NOMO-1 (cell line): ENCODE results near the gene DOCK4.

ENCODE experiments used
- DNase-seq, 2 experiments: peaks; one replicate each; lab custom pipeline; 2025; ENCODE audit not compliant: unreplicated experiment in 2 of 2; lab: John Stamatoyannopoulos, UW

DOCK4 gene

GRCh38 chr7:112021379-112022044, 184.7 kb downstream of the DOCK4 start:
- no peak for DNase-seq

- DNase-seq: no peak
Observed at GRCh38 chr7:112020800-112021199, 185.4 kb downstream of the DOCK4 start.

GRCh38 chr7:112019932-112020331, 186.3 kb downstream of the DOCK4 start:
- no peak for DNase-seq

DNA sequence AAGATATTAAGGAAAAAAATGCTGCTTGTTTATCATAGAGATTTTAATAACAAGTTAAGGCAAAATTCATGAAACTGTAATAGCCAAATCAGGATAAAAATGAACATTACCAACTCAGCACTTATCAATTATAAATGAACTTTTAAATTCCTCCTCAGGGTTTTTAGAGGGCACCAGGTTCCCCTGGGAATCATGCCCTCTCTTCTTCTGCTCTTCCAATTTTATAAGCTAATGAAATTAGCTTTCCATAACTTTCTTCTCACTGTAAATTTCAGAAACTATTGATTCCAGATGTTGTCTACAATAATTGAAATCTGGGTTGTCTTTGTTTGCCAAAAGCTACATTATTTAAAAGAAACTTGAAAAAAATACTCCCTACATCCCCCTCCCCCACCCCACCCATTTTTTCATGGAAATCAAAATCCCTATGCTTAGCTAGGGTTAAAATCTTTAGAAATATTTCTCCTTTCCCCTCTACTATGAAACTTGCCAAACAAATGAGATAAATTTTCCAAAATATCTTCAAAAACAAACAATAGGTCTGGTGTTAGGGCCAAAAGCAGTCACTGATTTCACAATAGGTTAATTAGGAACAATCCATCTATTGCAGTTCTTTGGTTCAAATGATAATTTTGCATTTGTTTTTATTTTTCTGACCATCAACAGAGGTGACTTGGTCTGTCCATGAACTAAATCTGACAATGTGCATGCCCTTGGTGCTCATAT, 187.7 kb downstream of the DOCK4 start:
- DNase-seq: no peak

GRCh38 chr7:112015146-112015545, 191.1 kb downstream of the DOCK4 start:
- DNase-seq: no peak

DNA sequence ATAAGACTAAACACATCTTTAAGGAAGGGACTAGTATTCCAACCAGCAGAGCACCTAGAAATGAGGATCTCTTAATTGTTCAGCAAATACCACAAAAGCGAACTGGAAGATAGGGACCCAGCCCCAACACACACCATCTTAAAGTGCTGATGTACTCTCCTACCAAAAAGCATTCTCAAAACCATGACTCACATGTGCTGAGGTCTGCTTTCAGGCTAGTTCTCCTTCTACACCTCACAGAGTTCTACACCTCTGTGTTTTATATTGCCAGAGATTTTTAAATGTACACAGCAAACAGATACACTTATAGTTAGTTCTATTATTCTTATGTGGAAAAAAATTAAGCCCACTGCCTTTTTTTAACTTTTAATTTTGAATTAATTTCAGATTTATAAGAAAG, 191.9 kb downstream of the DOCK4 start:
- DNase-seq: no peak

GRCh38 chr7:112013274-112013673, 192.9 kb downstream of the DOCK4 start:
- DNase-seq: no peak

GRCh38 chr7:112012242-112012641, 194.0 kb downstream of the DOCK4 start:
- no peak for DNase-seq

- no peak for DNase-seq
Observed at GRCh38 chr7:112010994-112011393, 195.2 kb downstream of the DOCK4 start.

DNA sequence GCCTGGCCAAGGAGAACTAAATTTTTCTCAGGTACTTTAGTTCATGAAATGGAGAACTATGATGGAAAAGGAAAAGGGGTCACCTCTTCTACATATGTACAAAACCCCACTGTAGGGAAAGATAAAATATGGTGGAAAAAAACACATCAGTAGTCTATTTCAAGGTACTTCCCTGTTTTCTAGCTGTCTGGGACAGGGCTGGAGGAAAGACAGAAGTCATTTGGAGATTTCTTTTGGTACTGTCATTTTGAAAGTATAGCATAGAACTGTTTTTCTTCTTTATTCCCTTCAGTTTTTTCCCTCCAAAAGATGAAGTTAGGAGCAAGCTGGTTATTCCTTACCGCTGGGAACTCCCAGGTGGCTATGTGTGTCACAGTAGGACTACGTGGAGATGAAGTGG, 196.1 kb downstream of the DOCK4 start:
- no peak for DNase-seq

- no peak for DNase-seq
Observed at GRCh38 chr7:112009081-112009480, 197.1 kb downstream of the DOCK4 start.

GRCh38 chr7:112007185-112007584, 199.0 kb downstream of the DOCK4 start:
- no peak for DNase-seq

DNA sequence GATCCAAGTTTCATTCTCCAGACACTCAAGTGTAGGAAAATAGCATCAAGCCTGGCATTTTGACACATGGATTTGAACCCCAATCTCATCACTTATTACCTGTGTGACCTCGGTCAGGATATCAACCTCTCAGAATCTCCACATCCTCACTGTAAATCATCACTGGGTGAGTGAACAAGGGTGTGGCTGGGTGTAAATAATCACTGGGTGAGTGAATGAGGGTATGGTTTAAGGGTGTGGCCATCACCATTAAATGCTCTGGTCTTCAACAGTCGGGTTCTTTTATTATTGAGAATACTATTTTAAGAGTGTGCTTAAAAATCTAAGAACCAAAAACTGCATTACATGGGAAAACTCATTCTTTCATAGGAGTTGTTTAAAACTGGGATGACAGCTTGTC, 200.1 kb downstream of the DOCK4 start:
- DNase-seq: no peak

GRCh38 chr7:112005205-112005775, 200.9 kb downstream of the DOCK4 start:
- no peak for DNase-seq

DNA sequence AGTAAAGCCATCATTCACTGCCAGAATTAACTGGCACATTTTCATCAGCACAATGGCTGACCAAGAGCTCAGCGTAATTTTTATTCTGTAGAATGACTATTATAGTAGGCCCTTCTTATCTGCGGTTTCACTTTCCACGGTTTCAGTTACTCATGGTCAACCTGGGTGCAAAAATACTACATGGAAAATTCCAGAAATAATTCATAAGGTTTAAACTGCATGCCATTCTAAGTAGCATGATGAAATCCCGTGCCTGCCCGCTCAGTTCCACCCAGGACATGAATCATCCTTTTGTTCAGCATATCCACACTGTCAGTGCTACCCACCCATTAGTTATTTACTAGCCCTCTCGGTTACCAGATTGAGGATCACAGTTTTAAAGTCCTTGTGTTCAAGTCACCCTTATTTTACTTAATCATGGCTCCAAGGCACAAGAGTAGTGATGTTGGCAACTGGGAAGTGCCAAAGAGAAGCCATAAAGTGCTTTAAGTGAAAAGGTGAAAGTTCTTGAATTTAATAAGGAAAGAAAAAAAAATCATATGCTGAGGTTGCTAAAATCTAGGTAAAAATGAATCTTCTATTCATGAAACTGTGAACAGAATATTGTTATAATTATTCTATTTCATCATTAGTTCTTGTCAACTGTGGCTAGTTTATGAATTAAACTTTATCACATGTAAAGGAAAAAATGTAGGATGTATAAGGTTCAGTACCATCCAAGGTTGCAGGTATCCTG, 204.9 kb downstream of the DOCK4 start:
- DNase-seq: no peak

- DNase-seq: no peak
Observed at GRCh38 chr7:111998326-111998725, 207.9 kb downstream of the DOCK4 start.

DNA sequence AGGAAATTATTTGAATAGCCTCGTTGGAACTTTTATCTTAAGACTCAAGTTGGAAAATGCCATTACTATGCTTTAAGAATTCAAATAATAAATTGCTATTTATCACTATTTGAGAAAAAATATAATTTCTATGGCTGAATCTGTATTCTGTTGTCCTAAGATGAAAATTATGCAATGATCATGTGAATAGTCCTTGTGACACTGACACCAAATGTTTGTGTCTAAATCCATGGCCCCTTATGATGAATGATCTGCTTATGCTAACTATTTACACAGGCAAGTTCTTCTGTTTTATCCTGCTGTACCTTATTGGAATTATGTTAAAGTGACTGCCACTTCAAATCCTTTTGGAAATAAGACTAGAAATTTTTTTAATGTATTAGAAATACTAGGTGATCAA, 208.7 kb downstream of the DOCK4 start:
- DNase-seq: no peak

- DNase-seq: no peak
Observed at GRCh38 chr7:111992601-111993000, 213.6 kb downstream of the DOCK4 start.

- no peak for DNase-seq
Observed at GRCh38 chr7:111990643-111991042, 215.6 kb downstream of the DOCK4 start.

DNA sequence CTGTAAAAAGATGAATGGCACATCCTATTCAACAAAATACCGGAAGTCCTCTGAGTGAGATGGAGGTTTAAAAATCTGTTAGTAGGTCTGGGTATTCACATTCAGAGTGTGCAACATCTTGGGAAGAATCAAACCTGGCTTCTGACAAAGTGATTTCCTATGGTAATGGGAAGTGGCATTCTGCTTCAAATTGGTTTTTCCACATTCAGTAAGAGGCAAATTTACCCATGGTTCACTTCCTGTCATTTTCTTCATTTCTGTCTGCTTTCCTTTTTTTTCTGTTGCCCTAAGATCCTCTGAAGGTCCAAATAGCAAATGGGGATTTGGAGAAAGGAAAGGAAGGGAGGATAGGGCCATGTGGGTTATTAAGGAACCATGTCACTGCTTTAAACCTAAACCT, 218.3 kb downstream of the DOCK4 start:
- DNase-seq: no peak

DNA sequence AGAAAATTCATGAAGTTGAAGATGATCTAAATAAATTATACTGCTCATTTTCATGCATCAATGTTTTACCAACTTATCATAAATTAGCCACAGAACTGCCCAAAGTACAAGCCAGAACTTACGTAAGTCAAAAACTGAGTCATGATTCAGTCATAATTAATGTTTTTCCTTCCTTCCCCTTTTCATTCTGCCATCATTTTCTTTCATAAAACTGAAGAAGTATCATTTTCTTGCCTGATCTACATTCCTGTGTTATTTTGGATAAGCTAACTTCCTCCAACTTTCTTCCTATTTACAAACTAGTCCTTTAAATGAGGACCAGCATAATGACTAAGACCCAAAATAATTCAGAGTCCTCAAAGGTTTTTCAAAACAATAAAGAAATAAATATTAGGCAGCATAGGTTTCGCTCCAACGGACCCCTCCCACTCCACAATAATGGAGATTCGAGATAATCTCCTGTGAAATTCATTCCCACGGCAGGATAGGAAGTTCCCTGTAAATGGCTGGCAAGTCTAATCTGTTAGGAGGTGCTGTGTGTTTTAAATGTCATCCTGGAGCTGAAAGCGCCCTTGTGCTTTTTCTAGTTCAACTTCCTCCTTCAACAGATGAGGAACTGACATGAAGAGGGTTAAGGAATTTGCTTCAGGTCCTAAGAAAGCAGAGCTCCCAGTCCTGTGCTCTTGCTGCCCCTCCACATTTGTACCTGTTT, 218.9 kb downstream of the DOCK4 start:
- DNase-seq: peak; percentile 36 to 65
